HEK293 (cell line): ENCODE results near the gene IRAK4.

ENCODE experiments used
- CTCF ChIA-PET: fragments of 350-600 bp; formaldehyde crosslinking; extraction: SDS; loops from one replicate; lab custom pipeline; 2021; ENCODE audit warnings: antibody characterized with exemption; lab: Yijun Ruan, JAX
- POLR2A ChIA-PET: fragments of 300-600 bp; formaldehyde crosslinking; extraction: SDS; loops from one replicate; lab custom pipeline; 2020; ENCODE audit warnings: antibody characterized with exemption, inconsistent platforms; lab: Yijun Ruan, JAX
- H3K27ac ChIP-seq: fragments of 200-500 bp; sonication (Bioruptor generic); 2 replicates; pipeline ENCODE4 v1.5.1; 2014; ENCODE audit warnings: low read depth, low read length, control low read depth, inconsistent platforms; ENCODE audit errors: extremely low read depth
- H3K36me3 ChIP-seq, 2 experiments: fragments of 200-500 bp in 1 of 2; sonication (Bioruptor generic) in 1 of 2; 1 replicate in 1 of 2; 2 replicates in 1 of 2; pipeline ENCODE4 v1.5.1; 2014 to 2017; ENCODE audit warnings: inconsistent platforms in 2 of 2, low read length in 2 of 2; ENCODE audit not compliant: control insufficient read depth in 2 of 2, insufficient read depth in 1 of 2
- H3K4me1 ChIP-seq: fragments of 200-500 bp; sonication (Bioruptor generic); 2 replicates; pipeline ENCODE4 v1.5.1; 2014; ENCODE audit warnings: mild to moderate bottlenecking, low read length, inconsistent platforms; ENCODE audit not compliant: control insufficient read depth, insufficient read depth
- H3K4me3 ChIP-seq: 2 replicates; pipeline ENCODE4 v1.5.1; 2011; ENCODE audit warnings: low read depth, mild to moderate bottlenecking, control low read depth, low read length, moderate library complexity
- H3K9me3 ChIP-seq: fragments of 200-500 bp; sonication (Bioruptor generic); 2 replicates; pipeline ENCODE4 v1.5.1; 2014; ENCODE audit warnings: low read depth, low read length, inconsistent platforms; ENCODE audit not compliant: control insufficient read depth, insufficient read depth
- AEBP2 ChIP-seq: fragments of 450-650 bp; formaldehyde crosslinking; IDR thresholded peaks from 2 replicates; pipeline ENCODE4 v1.5.1; 2016; ENCODE audit warnings: missing biosample characterization, missing genetic modification characterization, borderline replicate concordance
- EGR2 ChIP-seq: fragments of 450-650 bp; formaldehyde crosslinking; IDR thresholded peaks from 2 replicates; pipeline ENCODE4 v1.5.1; 2016; ENCODE audit warnings: low read depth, missing biosample characterization, missing genetic modification characterization
- HOXD13 ChIP-seq: sonication (generic); formaldehyde crosslinking; IDR thresholded peaks from 2 replicates; pipeline ENCODE4 v1.8.0; 2022; ENCODE audit warnings: missing genetic modification reagents, borderline replicate concordance
- INSM2 ChIP-seq: fragments of 450-650 bp; formaldehyde crosslinking; IDR thresholded peaks from 2 replicates; pipeline ENCODE4 v1.5.1; 2016; ENCODE audit warnings: missing biosample characterization, missing genetic modification characterization
- KLF17 ChIP-seq: fragments of 450-650 bp; formaldehyde crosslinking; IDR thresholded peaks from 2 replicates; pipeline ENCODE4 v1.5.1; 2016; ENCODE audit warnings: missing biosample characterization, missing genetic modification characterization
- SP2 ChIP-seq: fragments of 450-650 bp; formaldehyde crosslinking; IDR thresholded peaks from 2 replicates; pipeline ENCODE4 v1.5.1; 2016; ENCODE audit warnings: missing biosample characterization, missing genetic modification characterization
- SP7 ChIP-seq: fragments of 450-650 bp; formaldehyde crosslinking; IDR thresholded peaks from 2 replicates; pipeline ENCODE4 v1.5.1; 2016; ENCODE audit warnings: missing biosample characterization, missing genetic modification characterization
- YY1 ChIP-seq: fragments of 450-650 bp; formaldehyde crosslinking; IDR thresholded peaks from 2 replicates; pipeline ENCODE4 v1.5.1; 2018; ENCODE audit warnings: missing biosample characterization, missing genetic modification characterization
- ZBTB48 ChIP-seq: fragments of 450-650 bp; formaldehyde crosslinking; IDR thresholded peaks from 2 replicates; pipeline ENCODE4 v1.5.1; 2016; ENCODE audit warnings: missing biosample characterization, missing genetic modification characterization
- ZEB2 ChIP-seq: fragments of 450-650 bp; formaldehyde crosslinking; IDR thresholded peaks from 2 replicates; pipeline ENCODE4 v1.5.1; 2016; ENCODE audit warnings: missing biosample characterization, missing genetic modification characterization
- ZFP37 ChIP-seq: fragments of 450-650 bp; formaldehyde crosslinking; IDR thresholded peaks from 2 replicates; pipeline ENCODE4 v1.5.1; 2016; ENCODE audit warnings: missing biosample characterization, missing genetic modification characterization
- ZNF132 ChIP-seq: fragments of 450-650 bp; formaldehyde crosslinking; IDR thresholded peaks from 2 replicates; pipeline ENCODE4 v1.5.1; 2017; ENCODE audit warnings: missing biosample characterization, missing genetic modification characterization, borderline replicate concordance
- ZNF140 ChIP-seq: fragments of 450-650 bp; formaldehyde crosslinking; IDR thresholded peaks from 2 replicates; pipeline ENCODE4 v1.5.1; 2016; ENCODE audit warnings: missing biosample characterization, missing genetic modification characterization
- ZNF155 ChIP-seq: fragments of 450-650 bp; formaldehyde crosslinking; IDR thresholded peaks from 2 replicates; pipeline ENCODE4 v1.5.1; 2016; ENCODE audit warnings: missing biosample characterization, missing genetic modification characterization
- ZNF16 ChIP-seq: fragments of 450-650 bp; formaldehyde crosslinking; IDR thresholded peaks from 2 replicates; pipeline ENCODE4 v1.5.1; 2016; ENCODE audit warnings: low read depth, missing biosample characterization, missing genetic modification characterization
- ZNF610 ChIP-seq: fragments of 450-650 bp; formaldehyde crosslinking; IDR thresholded peaks from 2 replicates; pipeline ENCODE4 v1.5.1; 2016; ENCODE audit warnings: missing biosample characterization, missing genetic modification characterization, borderline replicate concordance
- ZNF658 ChIP-seq: fragments of 450-650 bp; formaldehyde crosslinking; IDR thresholded peaks from 2 replicates; pipeline ENCODE4; 2016; ENCODE audit warnings: missing biosample characterization, missing genetic modification characterization
- ZNF791 ChIP-seq: fragments of 450-650 bp; formaldehyde crosslinking; IDR thresholded peaks from 2 replicates; pipeline ENCODE4 v1.5.1; 2016; ENCODE audit warnings: missing biosample characterization, missing genetic modification characterization
- ZXDB ChIP-seq: fragments of 450-650 bp; formaldehyde crosslinking; IDR thresholded peaks from 2 replicates; pipeline ENCODE4 v1.5.1; 2016; ENCODE audit warnings: missing biosample characterization, missing genetic modification characterization
- TF ChIP-seq, protein P1 (sequence below): fragments of 450-650 bp; formaldehyde crosslinking; IDR thresholded peaks from 2 replicates; pipeline ENCODE4 v1.5.1; 2016; ENCODE audit warnings: missing biosample characterization, missing genetic modification characterization
- TF ChIP-seq, protein P2 (sequence below): fragments of 450-650 bp; formaldehyde crosslinking; IDR thresholded peaks from 2 replicates; pipeline ENCODE4 v1.5.1; 2016; ENCODE audit warnings: missing biosample characterization, missing genetic modification characterization
- TF ChIP-seq, protein P3 (sequence below): fragments of 450-650 bp; formaldehyde crosslinking; IDR thresholded peaks from 2 replicates; pipeline ENCODE4 v1.5.1; 2017; ENCODE audit warnings: missing biosample characterization, missing genetic modification characterization
- TF ChIP-seq, protein P4 (sequence below): fragments of 450-650 bp; formaldehyde crosslinking; IDR thresholded peaks from 2 replicates; pipeline ENCODE4 v1.5.1; 2016; ENCODE audit warnings: missing biosample characterization, missing genetic modification characterization

Gene IRAK4

DNA sequence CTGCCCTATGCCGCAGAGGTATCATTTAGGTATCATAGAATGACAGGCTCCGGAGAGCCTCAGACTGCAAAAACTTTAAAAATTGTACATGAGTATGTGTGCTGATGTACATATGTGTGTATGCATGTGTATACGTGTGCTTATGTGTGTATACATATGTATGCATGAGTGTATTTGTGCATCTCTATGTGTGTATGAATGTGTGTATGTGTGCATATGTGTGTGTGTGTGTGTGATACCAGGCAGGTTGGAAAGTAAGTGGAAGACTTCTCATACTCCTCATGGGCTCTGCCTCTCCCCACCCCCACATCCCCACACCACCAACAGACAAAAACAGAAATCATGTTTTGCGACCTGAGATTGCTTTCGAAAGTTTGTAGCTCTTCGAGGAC, 76.5 kb downstream of the IRAK4 start (continued):
- TF ChIP-seq INSM2 (tag by site-specific recombination) (no peak), HOXD13 (no peak), AEBP2 (tag by site-specific recombination) (no peak), ZNF155 (no peak), ZBTB48 (tag by site-specific recombination) (no peak), ZEB2 (0 out of 2 replicates have a peak, but pooled peaks have one; percentile 37), ZXDB (tag by site-specific recombination) (peak; percentile 53)
- TF ChIP-seq, protein P1, sequence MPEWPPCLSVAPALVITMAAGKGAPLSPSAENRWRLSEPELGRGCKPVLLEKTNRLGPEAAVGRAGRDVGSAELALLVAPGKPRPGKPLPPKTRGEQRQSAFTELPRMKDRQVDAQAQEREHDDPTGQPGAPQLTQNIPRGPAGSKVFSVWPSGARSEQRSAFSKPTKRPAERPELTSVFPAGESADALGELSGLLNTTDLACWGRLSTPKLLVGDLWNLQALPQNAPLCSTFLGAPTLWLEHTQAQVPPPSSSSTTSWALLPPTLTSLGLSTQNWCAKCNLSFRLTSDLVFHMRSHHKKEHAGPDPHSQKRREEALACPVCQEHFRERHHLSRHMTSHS (tag by site-specific recombination): no peak
- TF ChIP-seq, protein P2, sequence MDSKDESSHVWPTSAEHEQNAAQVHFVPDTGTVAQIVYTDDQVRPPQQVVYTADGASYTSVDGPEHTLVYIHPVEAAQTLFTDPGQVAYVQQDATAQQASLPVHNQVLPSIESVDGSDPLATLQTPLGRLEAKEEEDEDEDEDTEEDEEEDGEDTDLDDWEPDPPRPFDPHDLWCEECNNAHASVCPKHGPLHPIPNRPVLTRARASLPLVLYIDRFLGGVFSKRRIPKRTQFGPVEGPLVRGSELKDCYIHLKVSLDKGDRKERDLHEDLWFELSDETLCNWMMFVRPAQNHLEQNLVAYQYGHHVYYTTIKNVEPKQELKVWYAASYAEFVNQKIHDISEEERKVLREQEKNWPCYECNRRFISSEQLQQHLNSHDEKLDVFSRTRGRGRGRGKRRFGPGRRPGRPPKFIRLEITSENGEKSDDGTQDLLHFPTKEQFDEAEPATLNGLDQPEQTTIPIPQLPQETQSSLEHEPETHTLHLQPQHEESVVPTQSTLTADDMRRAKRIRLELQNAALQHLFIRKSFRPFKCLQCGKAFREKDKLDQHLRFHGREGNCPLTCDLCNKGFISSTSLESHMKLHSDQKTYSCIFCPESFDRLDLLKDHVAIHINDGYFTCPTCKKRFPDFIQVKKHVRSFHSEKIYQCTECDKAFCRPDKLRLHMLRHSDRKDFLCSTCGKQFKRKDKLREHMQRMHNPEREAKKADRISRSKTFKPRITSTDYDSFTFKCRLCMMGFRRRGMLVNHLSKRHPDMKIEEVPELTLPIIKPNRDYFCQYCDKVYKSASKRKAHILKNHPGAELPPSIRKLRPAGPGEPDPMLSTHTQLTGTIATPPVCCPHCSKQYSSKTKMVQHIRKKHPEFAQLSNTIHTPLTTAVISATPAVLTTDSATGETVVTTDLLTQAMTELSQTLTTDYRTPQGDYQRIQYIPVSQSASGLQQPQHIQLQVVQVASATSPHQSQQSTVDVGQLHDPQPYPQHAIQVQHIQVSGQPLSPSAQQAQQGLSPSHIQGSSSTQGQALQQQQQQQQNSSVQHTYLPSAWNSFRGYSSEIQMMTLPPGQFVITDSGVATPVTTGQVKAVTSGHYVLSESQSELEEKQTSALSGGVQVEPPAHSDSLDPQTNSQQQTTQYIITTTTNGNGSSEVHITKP (tag by site-specific recombination): peak; percentile 74
- TF ChIP-seq, all 188 proteins: peak for 14

DNA sequence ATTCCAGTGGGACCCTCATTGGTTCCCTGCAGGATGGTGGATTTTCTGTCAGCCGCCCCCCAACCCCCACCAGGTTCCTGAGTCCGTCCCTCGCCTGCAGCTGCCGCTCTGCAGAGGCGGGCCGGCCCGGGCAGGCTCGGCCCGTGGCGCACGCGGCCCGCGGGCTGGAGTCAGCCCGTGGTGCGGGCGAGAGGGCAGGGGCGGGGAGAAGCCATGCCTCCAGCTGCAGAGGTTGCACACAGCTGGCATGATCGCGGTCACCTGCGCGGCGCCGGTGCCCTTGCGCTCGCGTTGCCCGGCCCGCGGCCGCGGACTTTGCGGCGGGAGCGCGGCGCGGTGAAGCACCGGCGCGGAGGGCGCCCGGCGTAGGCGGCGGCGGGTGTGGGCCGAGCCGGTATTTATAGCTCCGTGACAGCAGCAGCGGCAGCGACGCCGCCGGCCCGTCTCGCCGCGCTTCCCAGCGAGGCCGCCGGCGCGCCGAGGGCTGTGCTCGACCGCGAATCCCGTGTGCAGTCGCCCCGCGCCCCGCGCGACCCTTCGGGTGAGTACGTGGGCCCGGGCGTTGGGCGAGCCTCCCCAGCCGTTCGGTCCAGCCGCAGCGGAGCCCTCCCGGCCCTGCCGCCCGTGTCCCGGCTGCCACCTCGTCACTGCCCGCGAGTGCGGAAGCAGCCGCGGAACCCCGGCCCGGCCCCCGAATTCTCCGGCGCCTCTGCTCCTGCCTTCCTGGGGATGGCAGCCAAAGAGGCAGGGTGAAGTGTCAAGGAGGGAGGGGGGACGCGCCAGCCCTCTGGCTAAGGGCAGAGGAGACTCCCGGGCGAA, 77.1 kb downstream of the IRAK4 start, which contains the start of gene TMEM117:
Gene TMEM117, plus strand, starts transcription at position 426 of the 819 bp plus-strand sequence.
- ChIA-PET CTCF (interaction anchor here (1.2 to 2.6 kb wide), 3 partner anchors 12 to 47 kb away, joined by 3 to 9 read pairs (median 3); no protein-coding TSS in a partner anchor), POLR2A (interaction anchor here (0.5 to 3.5 kb wide), 4 partner anchors 10 to 1365 kb away, joined by 3 to 19 read pairs (median 4); partner anchors contain the start of gene TWF1)
- no peak for TF ChIP-seq KLF17 (tag by site-specific recombination)
- TF ChIP-seq ZNF791 (tag by site-specific recombination): no peak
- TF ChIP-seq, protein P3, sequence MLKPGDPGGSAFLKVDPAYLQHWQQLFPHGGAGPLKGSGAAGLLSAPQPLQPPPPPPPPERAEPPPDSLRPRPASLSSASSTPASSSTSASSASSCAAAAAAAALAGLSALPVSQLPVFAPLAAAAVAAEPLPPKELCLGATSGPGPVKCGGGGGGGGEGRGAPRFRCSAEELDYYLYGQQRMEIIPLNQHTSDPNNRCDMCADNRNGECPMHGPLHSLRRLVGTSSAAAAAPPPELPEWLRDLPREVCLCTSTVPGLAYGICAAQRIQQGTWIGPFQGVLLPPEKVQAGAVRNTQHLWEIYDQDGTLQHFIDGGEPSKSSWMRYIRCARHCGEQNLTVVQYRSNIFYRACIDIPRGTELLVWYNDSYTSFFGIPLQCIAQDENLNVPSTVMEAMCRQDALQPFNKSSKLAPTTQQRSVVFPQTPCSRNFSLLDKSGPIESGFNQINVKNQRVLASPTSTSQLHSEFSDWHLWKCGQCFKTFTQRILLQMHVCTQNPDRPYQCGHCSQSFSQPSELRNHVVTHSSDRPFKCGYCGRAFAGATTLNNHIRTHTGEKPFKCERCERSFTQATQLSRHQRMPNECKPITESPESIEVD (tag by site-specific recombination): no peak
- no peak for TF ChIP-seq ZNF132 (tag by site-specific recombination)
- TF ChIP-seq ZNF658 (tag by site-specific recombination): no peak
- no peak for TF ChIP-seq ZNF140
- TF ChIP-seq ZNF16 (tag by site-specific recombination): no peak
- TF ChIP-seq, protein P4, sequence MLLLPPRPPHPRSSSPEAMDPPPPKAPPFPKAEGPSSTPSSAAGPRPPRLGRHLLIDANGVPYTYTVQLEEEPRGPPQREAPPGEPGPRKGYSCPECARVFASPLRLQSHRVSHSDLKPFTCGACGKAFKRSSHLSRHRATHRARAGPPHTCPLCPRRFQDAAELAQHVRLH (tag by site-specific recombination): 0 out of 2 replicates have a peak, but pooled peaks have one; percentile 3
- TF ChIP-seq YY1: no peak; the same call in 1 of the 2 replicates
- no peak for TF ChIP-seq ZFP37 (tag by site-specific recombination)
- TF ChIP-seq ZNF610: no peak
- TF ChIP-seq EGR2 (tag by site-specific recombination): peak; percentile 69; the same call in 1 of the 2 replicates
- TF ChIP-seq SP7 (tag by site-specific recombination): no peak
- TF ChIP-seq AEBP2 (tag by site-specific recombination): no peak
- TF ChIP-seq SP2 (tag by site-specific recombination): peak; percentile 31

More for the DNA sequence above, 77.1 kb downstream of the IRAK4 start, which contains the start of gene TMEM117:
- no peaks in the 10 kb centered on the region for H3K4me1 ChIP-seq
- no peaks in the 10 kb centered on the region for H3K36me3 ChIP-seq
- peak within 1 kb of the TSS; percentile 68 for H3K4me3 ChIP-seq
- peak within 1 kb of the TSS; percentile 78 for H3K27ac ChIP-seq
- no peaks in the 10 kb centered on the region for H3K9me3 ChIP-seq
